ENCODE data around the gene PIEZO2.

The PIEZO2 gene

DNA sequence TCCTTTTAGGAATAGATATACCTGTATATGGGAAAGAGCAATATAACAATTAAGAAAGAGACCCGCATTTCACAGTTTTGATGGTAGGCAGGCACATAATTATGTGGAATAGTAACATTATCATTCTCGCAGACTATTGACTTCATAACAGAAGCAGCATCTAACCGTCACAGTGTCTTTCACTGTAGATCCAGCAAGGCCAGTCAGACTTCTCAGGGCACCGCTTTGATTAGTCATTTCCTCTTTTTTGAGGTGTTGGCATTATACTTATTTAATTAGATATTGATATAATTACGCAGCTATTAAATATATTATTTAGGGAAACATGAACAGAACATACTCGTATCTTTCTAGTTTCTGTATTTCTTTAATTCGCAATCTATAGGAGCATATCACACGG, 447.2 kb downstream of the PIEZO2 start:
- Histone ChIP-seq H3K23ac (ENCODE audit: low read length in 2 of 2) (no peak overlapping the region), H3K36me3 (ENCODE audit: control insufficient read depth in 1 of 2, insufficient read depth in 2 of 2, low read depth in 1 of 2, low read length in 2 of 2) (peaks cover 0 to 5% of the 10 kb centered on the region in 2 experiments), H2BK5ac (ENCODE audit: low read depth, low read length, poor library complexity, severe bottlenecking) (no peak overlapping the region), H4K91ac (ENCODE audit: low read length) (no peak overlapping the region), H3K27ac (ENCODE audit: low read length, poor library complexity, severe bottlenecking) (no peak overlapping the region), H2BK120ac (ENCODE audit: low read depth, low read length) (no peak overlapping the region), H3K4me3 (ENCODE audit: insufficient read depth in 1 of 2, low read depth in 1 of 2, low read length in 2 of 2) (no peak overlapping the region), H3K4me2 (ENCODE audit: low read length, poor library complexity, severe bottlenecking) (no peak overlapping the region), H2AFZ (ENCODE audit: low read depth, low read length) (no peak overlapping the region), H3K4ac (ENCODE audit: low read depth in 1 of 2, low read length in 2 of 2) (no peak overlapping the region), H3K9me3 (ENCODE audit: control insufficient read depth, low read length) (no peaks in the 10 kb centered on the region), H2BK12ac (ENCODE audit: low read length in 2 of 2) (no peak overlapping the region), H3K4me1 (ENCODE audit: control insufficient read depth, insufficient read depth, low read depth, low read length) (peaks cover 2% of the 10 kb centered on the region), H3K27me3 (ENCODE audit: control insufficient read depth in 1 of 2, insufficient read depth in 1 of 2, low read length in 2 of 2) (peaks cover 0 to 10% of the 10 kb centered on the region in 2 experiments), H3K14ac (ENCODE audit: low read length in 2 of 2) (no peak overlapping the region), H3K18ac (ENCODE audit: low read depth in 1 of 2, low read length in 2 of 2) (no peak overlapping the region), H3K9ac (ENCODE audit: low read length) (no peak overlapping the region), H4K8ac (ENCODE audit: low read length) (no peak overlapping the region), H3K79me1 (replicated peaks; ENCODE audit: low read length, poor library complexity, severe bottlenecking) (no peaks in the 10 kb centered on the region), H2AK5ac (ENCODE audit: low read length, severe bottlenecking) (no peak overlapping the region), H2BK15ac (ENCODE audit: low read depth, poor library complexity, severe bottlenecking) (no peak overlapping the region)
- DNase-seq: no peak
- WGBS: 100% methylated on average over 5 of the region's 8 CpGs

GRCh38 chr18:10690366-10690765, 459.0 kb downstream of the PIEZO2 start:
- H4K8ac ChIP-seq (ENCODE audit: low read length): no peak overlapping the region
- no peak overlapping the region for H3K27ac ChIP-seq (ENCODE audit: low read length, poor library complexity, severe bottlenecking)
- H3K36me3 ChIP-seq (ENCODE audit: control insufficient read depth in 1 of 2, insufficient read depth in 2 of 2, low read depth in 1 of 2, low read length in 2 of 2): no peaks in the 10 kb centered on the region
- H3K18ac ChIP-seq (ENCODE audit: low read depth in 1 of 2, low read length in 2 of 2): no peak overlapping the region
- H2BK120ac ChIP-seq (ENCODE audit: low read depth, low read length): no peak overlapping the region
- no peak overlapping the region for H2BK15ac ChIP-seq (ENCODE audit: low read depth, poor library complexity, severe bottlenecking)
- no peak overlapping the region for H2AK5ac ChIP-seq (ENCODE audit: low read length, severe bottlenecking)
- no peaks in the 10 kb centered on the region for H3K27me3 ChIP-seq (ENCODE audit: control insufficient read depth in 1 of 2, insufficient read depth in 1 of 2, low read length in 2 of 2)
- WGBS: 79% methylated on average over 7 of the region's 7 CpGs
- no peak for DNase-seq
- H3K4ac ChIP-seq (ENCODE audit: low read depth in 1 of 2, low read length in 2 of 2): no peak overlapping the region
- H3K9me3 ChIP-seq (ENCODE audit: control insufficient read depth, low read length): no peaks in the 10 kb centered on the region
- no peak overlapping the region for H2BK5ac ChIP-seq (ENCODE audit: low read depth, low read length, poor library complexity, severe bottlenecking)
- H4K91ac ChIP-seq (ENCODE audit: low read length): no peak overlapping the region
- no peak overlapping the region for H3K4me3 ChIP-seq (ENCODE audit: insufficient read depth in 1 of 2, low read depth in 1 of 2, low read length in 2 of 2)
- no peaks in the 10 kb centered on the region for H3K4me1 ChIP-seq (ENCODE audit: control insufficient read depth, insufficient read depth, low read depth, low read length)
- H2BK12ac ChIP-seq (ENCODE audit: low read length in 2 of 2): no peak overlapping the region
- H3K14ac ChIP-seq (ENCODE audit: low read length in 2 of 2): no peak overlapping the region
- H3K23ac ChIP-seq (ENCODE audit: low read length in 2 of 2): no peak overlapping the region
- H3K79me1 ChIP-seq (replicated peaks; ENCODE audit: low read length, poor library complexity, severe bottlenecking): no peaks in the 10 kb centered on the region
- H3K4me2 ChIP-seq (ENCODE audit: low read length, poor library complexity, severe bottlenecking): no peak overlapping the region
- H2AFZ ChIP-seq (ENCODE audit: low read depth, low read length): no peak overlapping the region
- no peak overlapping the region for H3K9ac ChIP-seq (ENCODE audit: low read length)

DNA sequence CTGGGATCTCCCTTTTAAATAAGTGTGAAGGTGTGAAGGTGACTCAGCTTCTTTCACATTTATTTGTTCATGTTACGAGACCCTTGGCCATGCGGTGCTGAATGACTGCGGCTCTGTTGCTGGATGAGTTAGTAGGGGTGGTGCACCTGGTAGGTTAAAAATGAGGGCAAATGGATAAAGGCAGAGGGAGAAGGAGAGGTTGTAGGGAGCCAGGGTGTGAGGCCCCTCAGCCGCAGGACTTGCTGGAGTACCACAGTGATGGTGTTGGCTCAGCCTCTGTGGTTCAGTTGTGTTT, 459.4 kb downstream of the PIEZO2 start:
- Histone ChIP-seq H2BK15ac (ENCODE audit: low read depth, poor library complexity, severe bottlenecking) (no peak overlapping the region), H4K8ac (ENCODE audit: low read length) (no peak overlapping the region), H3K9ac (ENCODE audit: low read length) (no peak overlapping the region), H3K36me3 (ENCODE audit: control insufficient read depth in 1 of 2, insufficient read depth in 2 of 2, low read depth in 1 of 2, low read length in 2 of 2) (no peaks in the 10 kb centered on the region), H3K4me1 (ENCODE audit: control insufficient read depth, insufficient read depth, low read depth, low read length) (no peaks in the 10 kb centered on the region), H3K4me3 (ENCODE audit: insufficient read depth in 1 of 2, low read depth in 1 of 2, low read length in 2 of 2) (no peak overlapping the region), H3K4me2 (ENCODE audit: low read length, poor library complexity, severe bottlenecking) (no peak overlapping the region), H2BK120ac (ENCODE audit: low read depth, low read length) (no peak overlapping the region), H3K23ac (ENCODE audit: low read length in 2 of 2) (no peak overlapping the region), H3K27ac (ENCODE audit: low read length, poor library complexity, severe bottlenecking) (no peak overlapping the region), H3K79me1 (replicated peaks; ENCODE audit: low read length, poor library complexity, severe bottlenecking) (no peaks in the 10 kb centered on the region), H3K4ac (ENCODE audit: low read depth in 1 of 2, low read length in 2 of 2) (no peak overlapping the region), H2BK5ac (ENCODE audit: low read depth, low read length, poor library complexity, severe bottlenecking) (no peak overlapping the region), H3K9me3 (ENCODE audit: control insufficient read depth, low read length) (no peaks in the 10 kb centered on the region), H2AK5ac (ENCODE audit: low read length, severe bottlenecking) (no peak overlapping the region), H4K91ac (ENCODE audit: low read length) (no peak overlapping the region), H3K18ac (ENCODE audit: low read depth in 1 of 2, low read length in 2 of 2) (no peak overlapping the region), H2AFZ (ENCODE audit: low read depth, low read length) (no peak overlapping the region), H3K27me3 (ENCODE audit: control insufficient read depth in 1 of 2, insufficient read depth in 1 of 2, low read length in 2 of 2) (no peaks in the 10 kb centered on the region), H3K14ac (ENCODE audit: low read length in 2 of 2) (no peak overlapping the region), H2BK12ac (ENCODE audit: low read length in 2 of 2) (no peak overlapping the region)
- WGBS: 100% methylated on average over 3 of the region's 4 CpGs
- no peak for DNase-seq

- no peak overlapping the region for H3K4ac ChIP-seq (ENCODE audit: low read depth in 1 of 2, low read length in 2 of 2)
- no peaks in the 10 kb centered on the region for H3K36me3 ChIP-seq (ENCODE audit: control insufficient read depth in 1 of 2, insufficient read depth in 2 of 2, low read depth in 1 of 2, low read length in 2 of 2)
- no peaks in the 10 kb centered on the region for H3K79me1 ChIP-seq (replicated peaks; ENCODE audit: low read length, poor library complexity, severe bottlenecking)
- no peaks in the 10 kb centered on the region for H3K27me3 ChIP-seq (ENCODE audit: control insufficient read depth in 1 of 2, insufficient read depth in 1 of 2, low read length in 2 of 2)
- H2BK15ac ChIP-seq (ENCODE audit: low read depth, poor library complexity, severe bottlenecking): no peak overlapping the region
- H3K23ac ChIP-seq (ENCODE audit: low read length in 2 of 2): no peak overlapping the region
- H3K18ac ChIP-seq (ENCODE audit: low read depth in 1 of 2, low read length in 2 of 2): no peak overlapping the region
- no peak overlapping the region for H3K9ac ChIP-seq (ENCODE audit: low read length)
- H2AFZ ChIP-seq (ENCODE audit: low read depth, low read length): no peak overlapping the region
- no peak overlapping the region for H2BK120ac ChIP-seq (ENCODE audit: low read depth, low read length)
- H3K4me3 ChIP-seq (ENCODE audit: insufficient read depth in 1 of 2, low read depth in 1 of 2, low read length in 2 of 2): no peak overlapping the region
- H4K8ac ChIP-seq (ENCODE audit: low read length): no peak overlapping the region
- no peak overlapping the region for H3K14ac ChIP-seq (ENCODE audit: low read length in 2 of 2)
- no peaks in the 10 kb centered on the region for H3K9me3 ChIP-seq (ENCODE audit: control insufficient read depth, low read length)
- H2BK5ac ChIP-seq (ENCODE audit: low read depth, low read length, poor library complexity, severe bottlenecking): no peak overlapping the region
- DNase-seq: no peak
- H2AK5ac ChIP-seq (ENCODE audit: low read length, severe bottlenecking): no peak overlapping the region
- H4K91ac ChIP-seq (ENCODE audit: low read length): no peak overlapping the region
- H3K27ac ChIP-seq (ENCODE audit: low read length, poor library complexity, severe bottlenecking): no peak overlapping the region
- WGBS: 69% methylated on average over 10 of the region's 12 CpGs
- H2BK12ac ChIP-seq (ENCODE audit: low read length in 2 of 2): no peak overlapping the region
- H3K4me1 ChIP-seq (ENCODE audit: control insufficient read depth, insufficient read depth, low read depth, low read length): no peaks in the 10 kb centered on the region
- H3K4me2 ChIP-seq (ENCODE audit: low read length, poor library complexity, severe bottlenecking): no peak overlapping the region
These were observed 459.9 kb downstream of the PIEZO2 start for GRCh38 chr18:10689236-10690034.

Measured in mesenchymal stem cell (in vitro differentiated cells and primary cell).